AG09309 (cell line): ENCODE data around the gene SMIM28.

Source experiments
- DNase-seq: peaks from one replicate; pipeline ENCODE4 v3.0.0-alpha.2; 2010; ENCODE audit warnings: low read depth
- H3K4me3 ChIP-seq: 2 replicates; pipeline ENCODE4 v1.5.1; 2011; ENCODE audit warnings: mild to moderate bottlenecking, low read depth, low read length, moderate library complexity; ENCODE audit not compliant: control insufficient read depth
- TF ChIP-seq, protein P1 (sequence below): IDR thresholded peaks from 2 replicates; pipeline ENCODE4 v1.5.1; 2011; ENCODE audit warnings: mild to moderate bottlenecking, low read depth, low read length, inconsistent platforms; ENCODE audit not compliant: insufficient read depth, control insufficient read depth; ENCODE audit errors: missing control alignments

SMIM28 gene

DNA sequence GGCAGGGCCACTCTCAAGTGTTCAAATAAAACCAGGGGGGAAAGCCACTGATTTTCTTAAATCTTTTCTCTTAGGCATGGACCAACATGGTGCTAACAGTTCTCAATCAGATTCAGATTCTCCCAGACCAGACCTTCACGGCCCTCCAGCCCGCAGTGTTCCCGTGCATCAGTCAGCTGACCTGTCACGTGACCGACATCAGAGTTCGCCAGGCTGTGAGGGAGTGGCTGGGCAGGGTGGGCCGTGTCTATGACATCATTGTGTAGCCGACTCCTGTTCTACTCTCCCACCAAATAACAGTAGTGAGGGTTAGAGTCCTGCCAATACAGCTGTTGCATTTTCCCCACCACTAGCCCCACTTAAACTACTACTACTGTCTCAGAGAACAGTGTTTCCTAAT lies 41.5 kb upstream of the SMIM28 start:
- H3K4me3 ChIP-seq, result no peak overlapping the region
- DNase-seq, result no peak
- TF ChIP-seq, protein P1, sequence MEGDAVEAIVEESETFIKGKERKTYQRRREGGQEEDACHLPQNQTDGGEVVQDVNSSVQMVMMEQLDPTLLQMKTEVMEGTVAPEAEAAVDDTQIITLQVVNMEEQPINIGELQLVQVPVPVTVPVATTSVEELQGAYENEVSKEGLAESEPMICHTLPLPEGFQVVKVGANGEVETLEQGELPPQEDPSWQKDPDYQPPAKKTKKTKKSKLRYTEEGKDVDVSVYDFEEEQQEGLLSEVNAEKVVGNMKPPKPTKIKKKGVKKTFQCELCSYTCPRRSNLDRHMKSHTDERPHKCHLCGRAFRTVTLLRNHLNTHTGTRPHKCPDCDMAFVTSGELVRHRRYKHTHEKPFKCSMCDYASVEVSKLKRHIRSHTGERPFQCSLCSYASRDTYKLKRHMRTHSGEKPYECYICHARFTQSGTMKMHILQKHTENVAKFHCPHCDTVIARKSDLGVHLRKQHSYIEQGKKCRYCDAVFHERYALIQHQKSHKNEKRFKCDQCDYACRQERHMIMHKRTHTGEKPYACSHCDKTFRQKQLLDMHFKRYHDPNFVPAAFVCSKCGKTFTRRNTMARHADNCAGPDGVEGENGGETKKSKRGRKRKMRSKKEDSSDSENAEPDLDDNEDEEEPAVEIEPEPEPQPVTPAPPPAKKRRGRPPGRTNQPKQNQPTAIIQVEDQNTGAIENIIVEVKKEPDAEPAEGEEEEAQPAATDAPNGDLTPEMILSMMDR, result no peak

DNA sequence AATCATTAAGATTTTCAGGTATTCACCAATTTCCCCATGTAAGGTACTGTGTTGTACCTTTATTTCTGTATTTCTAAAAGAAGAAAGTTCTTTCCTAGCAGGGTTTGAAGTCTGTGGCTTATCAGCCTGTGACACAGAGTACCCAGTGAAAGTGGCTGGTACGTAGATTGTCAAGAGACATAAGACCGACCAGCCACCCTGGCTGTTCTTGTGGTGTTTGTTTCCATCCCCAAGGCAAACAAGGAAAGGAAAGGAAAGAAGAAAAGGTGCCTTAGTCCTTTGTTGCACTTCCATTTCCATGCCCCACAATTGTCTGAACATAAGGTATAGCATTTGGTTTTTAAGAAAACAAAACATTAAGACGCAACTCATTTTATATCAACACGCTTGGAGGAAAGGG lies 40.6 kb upstream of the SMIM28 start:
- no peak overlapping the region for H3K4me3 ChIP-seq
- TF ChIP-seq, protein P1, result no peak
- no peak for DNase-seq

DNA sequence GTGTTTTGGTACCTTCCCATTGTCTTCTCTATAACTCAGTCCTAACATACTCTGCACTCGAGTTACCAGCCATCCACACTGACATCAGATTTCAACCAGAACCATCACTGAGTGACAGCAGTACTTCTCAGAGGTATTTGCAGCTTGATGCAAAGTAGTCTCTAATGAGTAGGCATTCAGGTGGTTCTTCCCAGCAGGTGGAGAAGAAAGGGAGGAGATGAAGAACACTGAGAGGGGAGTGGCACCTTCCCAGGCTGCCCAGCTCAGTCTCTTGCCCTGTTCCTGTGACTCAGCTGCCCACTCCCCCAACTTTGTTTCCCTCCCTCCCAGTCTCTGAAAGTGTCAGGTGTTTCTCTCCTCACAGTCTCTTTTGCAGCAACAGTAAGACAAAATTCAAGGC lies 38.7 kb upstream of the SMIM28 start:
- TF ChIP-seq, protein P1, result no peak
- no peak overlapping the region for H3K4me3 ChIP-seq
- no peak for DNase-seq

- TF ChIP-seq, protein P1, result no peak
- H3K4me3 ChIP-seq, result no peak overlapping the region
- DNase-seq, result no peak
Measured at GRCh38 chr6:138341176-138341575, 36.5 kb upstream of the SMIM28 start.

DNA sequence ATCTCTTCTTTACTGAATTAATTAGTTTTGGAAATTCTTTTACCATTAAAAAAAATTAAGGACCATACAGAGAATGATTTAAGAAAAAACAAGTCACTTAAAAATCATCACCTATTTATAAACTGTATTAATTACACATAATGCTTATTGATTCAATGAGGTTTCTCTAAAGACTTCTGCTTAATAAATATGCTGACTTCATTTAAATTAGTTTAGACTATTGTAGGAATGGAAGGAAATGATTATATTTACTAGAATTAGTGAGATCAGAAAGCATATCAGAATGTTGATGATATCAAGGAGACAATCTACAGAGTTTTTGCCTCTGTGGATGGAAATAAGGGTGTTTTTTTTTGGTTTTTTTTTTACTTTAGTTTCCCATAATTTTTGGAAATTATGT lies 34.6 kb upstream of the SMIM28 start:
- no peak for DNase-seq
- no peak overlapping the region for H3K4me3 ChIP-seq
- TF ChIP-seq, protein P1, result no peak

DNA sequence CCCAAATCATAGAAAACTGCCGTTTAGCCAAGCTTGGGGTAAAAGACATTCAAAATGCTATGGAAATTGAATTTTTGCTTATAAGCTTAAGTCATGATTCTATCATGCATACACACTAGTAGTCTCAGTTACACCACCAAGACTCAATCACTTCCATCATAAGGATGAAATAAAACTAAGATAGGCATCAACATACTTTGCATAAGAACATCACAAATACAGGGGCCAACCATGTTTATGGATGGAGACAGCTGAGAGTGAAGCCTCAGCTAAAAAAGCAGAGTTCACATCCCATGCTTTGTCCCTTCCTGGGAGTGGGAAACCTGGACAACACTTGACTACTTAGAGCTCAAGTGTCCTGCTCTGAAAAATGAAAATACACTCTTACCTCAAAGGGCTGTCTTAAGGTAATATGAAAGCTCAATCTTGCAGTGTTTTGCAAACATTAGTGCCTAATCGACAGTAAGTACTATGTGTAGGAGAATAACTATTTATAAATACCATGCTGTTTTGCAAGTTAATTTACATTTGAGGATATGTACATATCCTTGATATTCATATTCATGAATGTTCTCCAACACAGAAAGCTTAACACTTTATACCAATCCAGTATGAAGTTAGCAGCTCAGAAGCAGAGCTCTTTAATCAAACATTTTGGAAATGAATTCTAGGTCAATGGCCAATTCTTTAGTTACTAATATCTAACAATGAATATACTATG lies 32.0 kb upstream of the SMIM28 start:
- TF ChIP-seq, protein P1, result no peak
- DNase-seq, result no peak
- no peak overlapping the region for H3K4me3 ChIP-seq
